Activated CD8-positive, alpha-beta T cell treated with anti-CD3 and anti-CD28 coated beads for 36 hours (primary cell): Measurements from ENCODE around the gene COL4A1. TPM values are rescaled to one million over a fixed set of nuclear protein-coding genes. Genes with fewer than 3 reads are reported as not detected.

Experiments used
- ATAC-seq: fragments of 200-7000 bp; cut with Tn5 transposase; one replicate; pipeline ENCODE4 v1.10.0; 2021; ENCODE audit warnings: mild to moderate bottlenecking, moderate library complexity
- CTCF ChIA-PET: fragments of 350-600 bp; sonication (Branson Sonifier 250); formaldehyde crosslinking; loops from one replicate; lab custom pipeline; 2021; ENCODE audit warnings: antibody characterized with exemption; lab: Charles Lee
- POLR2A ChIA-PET: fragments of 350-600 bp; sonication (Branson Sonifier 250); formaldehyde crosslinking; loops from one replicate; lab custom pipeline; 2021; ENCODE audit warnings: antibody characterized with exemption; lab: Charles Lee
- DNase-seq: peaks from one replicate; pipeline ENCODE4 v3.0.0-alpha.2; 2020
- H3K27ac Mint-ChIP-seq: one replicate; pipeline ENCODE4 v1.8.0; 2021; ENCODE audit warnings: mild to moderate bottlenecking, mixed read lengths
- H3K27me3 Mint-ChIP-seq: one replicate; pipeline ENCODE4 v1.8.0; 2021; ENCODE audit warnings: mixed read lengths
- H3K36me3 Mint-ChIP-seq: one replicate; pipeline ENCODE4 v1.8.0; 2021; ENCODE audit warnings: low read depth, mixed read lengths
- H3K4me1 Mint-ChIP-seq: one replicate; pipeline ENCODE4 v1.8.0; 2021; ENCODE audit warnings: low read depth, mixed read lengths
- H3K4me3 Mint-ChIP-seq: one replicate; pipeline ENCODE4 v1.8.0; 2021; ENCODE audit warnings: mild to moderate bottlenecking, moderate library complexity, mixed read lengths
- H3K9me3 Mint-ChIP-seq: one replicate; pipeline ENCODE4 v1.8.0; 2021; ENCODE audit warnings: mixed read lengths
- CTCF ChIP-seq: fragments of 200-600 bp; IDR thresholded peaks from one replicate; pipeline ENCODE4 v1.8.0; 2022; ENCODE audit warnings: antibody characterized with exemption, mild to moderate bottlenecking
- intact Hi-C: fragments of 100-400 bp; cut with micrococcal nuclease; formaldehyde crosslinking; loops from one replicate; pipeline ENCODE4 v1.10.0; 2022
- total RNA-seq, 2 experiments: library from RNA; stranded (reverse); gene quantifications; one replicate each; pipeline ENCODE4 v1.2.3, GENCODE V29; 2021

Gene COL4A1
- total RNA-seq, 2 experiments from 2014 or later = not detected

- CTCF ChIA-PET = no interaction called here
- peaks cover 8% of the 10 kb centered on the region for H3K27me3 Mint-ChIP-seq
Observed at GRCh38 chr13:110349239-110349638, 42.3 kb upstream of the COL4A1 start.

GRCh38 chr13:110348309-110349105 is 41.5 kb upstream of the COL4A1 start:
- ATAC-seq (no peak), DNase-seq (no peak)
- TF ChIP-seq CTCF = no peak
- intact Hi-C loops = no loop called here
- H3K4me3 Mint-ChIP-seq = no peak overlapping the region
- POLR2A ChIA-PET = interaction anchor here (0.5 kb wide), 1 partner anchor 10 kb away, joined by 3 read pairs; no protein-coding TSS in a partner anchor
- no peaks in the 10 kb centered on the region for H3K4me1 Mint-ChIP-seq
- no peaks in the 10 kb centered on the region for H3K9me3 Mint-ChIP-seq
- H3K27me3 Mint-ChIP-seq = peaks cover 8% of the 10 kb centered on the region
- CTCF ChIA-PET = no interaction called here
- H3K27ac Mint-ChIP-seq = no peak overlapping the region
- H3K36me3 Mint-ChIP-seq = no peaks in the 10 kb centered on the region

More at GRCh38 chr13:110349239-110349638, 42.3 kb upstream of the COL4A1 start:
- H3K9me3 Mint-ChIP-seq = no peaks in the 10 kb centered on the region
- H3K36me3 Mint-ChIP-seq = no peaks in the 10 kb centered on the region
- ATAC-seq (no peak), DNase-seq (no peak)
- POLR2A ChIA-PET = no interaction called here
- TF ChIP-seq CTCF = no peak
- intact Hi-C loops = no loop called here
- no peaks in the 10 kb centered on the region for H3K4me1 Mint-ChIP-seq
- H3K27ac Mint-ChIP-seq = no peak overlapping the region
- H3K4me3 Mint-ChIP-seq = no peak overlapping the region

- H3K4me1 Mint-ChIP-seq = no peaks in the 10 kb centered on the region
- no peak overlapping the region for H3K27ac Mint-ChIP-seq
- ChIA-PET CTCF (no interaction called here), POLR2A (no interaction called here)
- H3K4me3 Mint-ChIP-seq = no peak overlapping the region
- H3K9me3 Mint-ChIP-seq = no peaks in the 10 kb centered on the region
- no peaks in the 10 kb centered on the region for H3K36me3 Mint-ChIP-seq
- no peak for TF ChIP-seq CTCF
- intact Hi-C loops = no loop called here
- DNase-seq = no peak
- H3K27me3 Mint-ChIP-seq = peaks cover 8% of the 10 kb centered on the region
- no peak for ATAC-seq
Observed at GRCh38 chr13:110347535-110348308, 40.8 kb upstream of the COL4A1 start.

- Mint-ChIP-seq H3K36me3 (no peaks in the 10 kb centered on the region), H3K9me3 (no peaks in the 10 kb centered on the region), H3K4me1 (no peaks in the 10 kb centered on the region), H3K27me3 (peaks cover 8% of the 10 kb centered on the region), H3K4me3 (no peak overlapping the region), H3K27ac (no peak overlapping the region)
- TF ChIP-seq CTCF = no peak
- ChIA-PET CTCF (no interaction called here), POLR2A (no interaction called here)
- intact Hi-C loops = no loop called here
- ATAC-seq (no peak), DNase-seq (no peak)
Observed at GRCh38 chr13:110347088-110347487, 40.1 kb upstream of the COL4A1 start.

GRCh38 chr13:110346661-110347067 is 39.7 kb upstream of the COL4A1 start:
- no peak for DNase-seq
- H3K27me3 Mint-ChIP-seq = peaks cover 5% of the 10 kb centered on the region
- no peak overlapping the region for H3K27ac Mint-ChIP-seq
- ChIA-PET CTCF (no interaction called here), POLR2A (no interaction called here)
- no peaks in the 10 kb centered on the region for H3K9me3 Mint-ChIP-seq
- H3K4me1 Mint-ChIP-seq = peaks cover 2% of the 10 kb centered on the region
- ATAC-seq = no peak
- no peak overlapping the region for H3K4me3 Mint-ChIP-seq
- H3K36me3 Mint-ChIP-seq = no peaks in the 10 kb centered on the region
- intact Hi-C loops = no loop called here
- no peak for TF ChIP-seq CTCF
